GM18526 (cell line): Measurements from ENCODE around the gene DPP10.

Experiments
- POLR2A ChIP-seq: IDR thresholded peaks from 3 replicates; pipeline ENCODE4 v1.6.1; 2011; ENCODE audit not compliant: insufficient read length; ENCODE audit errors: extremely low read depth

DPP10 gene

DNA sequence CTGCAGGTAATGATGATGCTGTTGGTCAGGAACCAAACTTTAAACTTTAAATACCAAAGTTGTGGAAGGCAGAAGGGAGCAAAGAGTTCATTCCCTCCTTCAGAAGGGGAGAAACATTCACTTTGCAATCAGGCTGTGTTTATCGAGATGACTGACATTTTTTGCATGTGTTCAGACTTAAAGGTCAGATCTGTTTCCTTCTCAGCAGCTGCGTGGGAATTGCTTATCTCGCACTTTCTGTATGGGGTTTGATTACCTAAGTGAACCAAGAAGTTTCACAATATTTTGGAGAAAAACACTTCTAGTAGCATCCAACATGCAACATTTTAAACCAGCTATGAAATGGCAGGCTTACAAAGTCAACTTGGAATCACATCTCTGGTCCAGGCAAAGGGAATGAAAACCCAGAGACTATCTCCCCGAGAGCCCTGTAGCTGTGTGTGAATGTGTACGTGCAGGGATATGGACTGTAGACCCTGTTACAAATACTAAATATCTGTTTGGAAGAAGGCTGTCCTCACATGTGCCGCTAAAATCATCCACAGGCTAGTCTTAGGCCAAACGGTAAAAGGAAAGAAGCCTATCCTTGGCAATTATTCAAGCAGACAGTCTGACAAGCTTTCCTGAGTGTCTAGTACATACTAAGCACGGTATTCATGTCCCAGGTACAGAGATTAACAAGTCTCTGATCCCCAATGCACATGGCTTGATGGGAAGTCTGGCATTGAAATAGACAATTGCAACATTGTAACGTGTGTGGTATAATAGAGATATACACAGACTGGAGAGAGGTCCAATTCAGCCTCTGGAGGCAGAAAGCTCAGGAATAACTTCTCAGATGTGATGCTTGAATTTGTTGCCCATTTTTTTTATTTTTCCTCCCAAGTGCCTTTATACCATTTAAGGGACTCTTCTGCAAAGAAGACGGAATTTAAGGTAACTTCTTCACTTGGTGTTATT is 483.1 kb downstream of the DPP10 start:
- TF ChIP-seq POLR2A = no peak

GRCh38 chr2:114926303-114926702 is 483.9 kb downstream of the DPP10 start:
- TF ChIP-seq POLR2A = no peak

GRCh38 chr2:114929225-114929624 is 486.8 kb downstream of the DPP10 start:
- no peak for TF ChIP-seq POLR2A

DNA sequence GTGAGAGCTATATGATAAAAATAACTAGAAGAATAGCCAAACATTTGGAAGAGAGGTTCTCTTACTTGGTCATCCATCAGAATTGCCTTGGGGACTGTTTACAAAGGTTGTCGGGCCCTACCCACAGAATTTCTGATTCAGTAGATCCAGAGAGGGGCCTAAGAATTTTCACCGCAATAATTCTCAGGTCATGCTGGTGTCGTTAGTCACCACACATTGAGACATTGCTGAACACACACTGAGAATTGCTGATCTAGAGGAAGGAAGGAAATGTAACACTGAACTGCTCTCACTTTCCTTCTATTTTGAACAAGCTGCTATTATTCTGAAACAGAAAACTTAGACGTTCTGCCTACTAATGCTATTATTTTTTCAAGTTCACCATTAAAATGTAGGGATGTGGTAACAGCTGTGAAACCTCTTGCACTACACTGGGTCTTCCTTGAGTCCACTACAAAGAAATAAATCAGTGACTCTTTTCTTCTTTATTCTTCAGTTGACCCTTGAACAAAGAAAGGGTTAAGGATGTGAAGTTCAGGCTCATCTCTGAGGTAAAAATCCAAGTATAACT is 491.3 kb downstream of the DPP10 start:
- no peak for TF ChIP-seq POLR2A

DNA sequence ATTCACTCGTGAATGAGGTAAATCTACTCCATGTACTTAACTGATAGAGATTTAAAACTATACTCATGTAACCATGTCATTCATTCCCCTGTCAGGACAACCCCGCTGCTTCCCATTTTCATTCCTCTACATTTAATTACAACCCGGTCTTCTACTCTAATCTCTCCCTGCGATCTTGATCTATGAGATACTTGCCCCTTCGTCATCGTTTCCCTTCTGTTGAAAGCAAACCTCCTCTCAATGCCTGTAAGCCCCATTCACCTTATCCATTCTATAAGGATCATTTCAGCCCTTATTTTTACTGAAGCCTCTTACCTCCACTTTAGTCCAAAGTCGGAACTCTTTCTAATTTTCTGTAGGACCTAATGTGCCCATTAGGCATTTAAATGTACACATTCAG is 492.6 kb downstream of the DPP10 start:
- TF ChIP-seq POLR2A = no peak

DNA sequence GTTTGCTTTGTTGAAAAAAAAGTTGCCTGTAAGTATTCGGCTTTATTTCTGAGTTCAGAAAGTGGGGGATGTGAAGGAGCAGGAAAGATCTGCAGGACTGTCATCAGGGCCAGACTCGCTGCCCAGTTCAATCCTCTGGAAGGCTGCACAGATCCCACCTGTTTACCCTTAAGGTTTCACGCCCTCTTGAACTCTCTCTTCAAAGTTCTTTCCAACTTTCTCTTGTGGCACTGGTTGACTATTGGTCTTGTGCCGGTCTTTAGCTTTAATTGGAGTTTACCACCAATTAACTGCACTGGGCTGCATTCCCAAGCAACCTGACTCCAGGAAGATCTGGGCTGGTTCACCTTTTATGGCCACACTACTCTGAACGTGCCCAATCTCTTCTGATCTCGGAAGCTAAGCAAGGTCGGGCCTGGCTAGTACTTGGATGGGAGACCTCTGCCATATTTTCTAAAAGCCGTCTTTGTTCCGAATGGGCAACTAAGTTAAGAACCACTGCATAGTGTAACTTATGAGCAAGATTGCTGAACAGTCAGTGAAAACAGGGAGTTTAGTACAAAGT is 495.0 kb downstream of the DPP10 start:
- no peak for TF ChIP-seq POLR2A

GRCh38 chr2:114940785-114941458 is 498.5 kb downstream of the DPP10 start:
- TF ChIP-seq POLR2A = no peak

DNA sequence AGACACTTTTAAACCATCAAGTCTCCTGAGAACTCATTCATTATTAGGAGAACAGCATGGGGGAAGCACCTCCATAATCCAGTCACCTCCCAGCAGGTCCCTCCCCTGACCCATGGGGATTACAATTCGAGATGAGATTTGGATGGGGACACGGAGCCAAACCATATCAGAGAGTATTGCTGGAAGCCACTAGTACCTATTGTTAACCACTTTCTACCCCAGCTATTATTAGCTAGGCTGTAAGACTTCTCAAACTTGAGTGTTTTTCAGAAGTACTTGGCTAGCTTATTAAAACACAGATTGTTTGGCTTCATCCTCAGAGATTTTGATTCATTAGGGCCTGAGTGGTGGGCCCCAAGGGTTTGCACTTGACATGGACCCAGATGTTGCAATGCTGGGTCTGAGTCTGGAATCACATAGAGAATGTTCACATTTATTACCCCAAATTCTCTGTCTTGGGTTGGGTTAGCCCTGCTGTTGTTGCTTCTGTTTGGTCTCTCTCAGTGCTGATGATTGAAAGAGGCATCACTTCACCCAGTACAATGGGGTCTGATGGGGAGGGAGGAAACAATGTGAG is 506.9 kb downstream of the DPP10 start:
- TF ChIP-seq POLR2A = no peak

DNA sequence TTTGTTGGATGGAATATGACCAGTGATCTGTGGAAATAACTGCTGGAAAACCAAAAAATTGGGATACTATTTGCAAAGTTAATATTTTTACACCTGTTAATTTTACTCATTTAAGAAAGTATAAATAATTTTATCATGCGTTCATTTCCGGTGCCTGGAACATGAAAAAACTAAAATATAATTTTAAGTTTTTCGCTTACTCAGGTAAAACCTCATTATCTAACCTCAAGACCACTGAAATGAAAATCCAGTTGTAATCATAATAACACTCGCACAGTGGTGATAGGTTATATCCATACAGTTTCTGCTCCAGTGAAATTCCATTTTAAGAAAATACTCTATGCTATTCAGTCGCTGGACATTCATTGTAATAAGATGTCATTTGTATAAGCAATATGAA is 517.9 kb downstream of the DPP10 start:
- no peak for TF ChIP-seq POLR2A

DNA sequence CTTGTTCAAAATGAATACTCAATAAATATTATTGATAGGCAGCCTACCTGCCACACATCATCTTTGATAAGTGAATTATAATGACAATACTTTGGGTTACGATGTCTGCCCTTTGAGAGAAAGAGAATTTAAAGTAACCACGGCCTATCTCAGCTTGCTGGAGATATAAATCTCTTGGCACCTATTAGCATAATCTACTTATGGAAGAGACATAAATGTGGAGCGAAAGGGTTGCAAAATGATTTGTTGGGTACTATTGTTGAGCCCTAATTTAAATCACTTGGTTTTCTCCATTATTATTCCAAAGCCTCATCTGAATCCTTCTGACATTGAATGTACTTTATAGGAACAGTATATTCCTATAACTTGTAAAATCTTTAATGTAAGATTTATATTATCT is 520.1 kb downstream of the DPP10 start:
- TF ChIP-seq POLR2A = no peak

DNA sequence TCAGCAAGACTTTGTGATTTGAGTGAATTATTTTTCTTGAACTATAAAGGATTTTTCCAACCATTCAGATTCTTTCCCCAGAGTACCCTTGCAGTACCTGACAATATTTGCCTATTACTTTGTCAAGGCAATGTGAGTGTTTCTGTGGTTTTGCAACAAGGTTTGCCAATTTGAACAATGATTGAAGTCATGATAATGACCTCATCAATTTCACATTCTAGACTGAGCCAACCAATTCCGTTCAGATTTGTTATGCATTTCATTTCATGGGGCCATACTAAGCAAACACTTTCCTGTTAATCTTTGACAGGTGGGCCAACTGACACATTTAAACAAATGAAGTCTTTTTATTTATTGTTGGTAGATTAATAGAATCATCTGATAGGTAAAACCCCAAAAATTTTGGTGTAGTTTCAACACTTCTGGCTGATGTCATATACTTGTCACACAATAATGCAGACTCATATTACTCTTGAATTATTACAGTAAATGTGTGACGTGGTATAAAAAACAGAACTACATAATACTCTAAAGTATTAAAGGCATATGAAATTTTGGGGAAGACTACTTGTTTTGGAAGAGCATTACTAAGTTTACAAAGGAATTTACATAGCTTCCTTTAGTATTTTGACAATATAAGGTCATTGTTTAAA is 526.4 kb downstream of the DPP10 start:
- no peak for TF ChIP-seq POLR2A

- no peak for TF ChIP-seq POLR2A
Measured at GRCh38 chr2:115011721-115012120, 569.3 kb downstream of the DPP10 start.

GRCh38 chr2:115034801-115035200 is 592.4 kb downstream of the DPP10 start:
- no peak for TF ChIP-seq POLR2A

- no peak for TF ChIP-seq POLR2A
Measured at GRCh38 chr2:115036818-115037217, 594.4 kb downstream of the DPP10 start.

- no peak for TF ChIP-seq POLR2A
Measured at GRCh38 chr2:115057473-115057872, 615.0 kb downstream of the DPP10 start.
